Measurements from ENCODE around the gene HSD17B3. TPM values are rescaled to one million over a fixed set of nuclear protein-coding genes. Genes with fewer than 3 reads are reported as not detected.

HSD17B3 gene
- total RNA-seq, 1 experiment from 2014 or later = not detected

DNA sequence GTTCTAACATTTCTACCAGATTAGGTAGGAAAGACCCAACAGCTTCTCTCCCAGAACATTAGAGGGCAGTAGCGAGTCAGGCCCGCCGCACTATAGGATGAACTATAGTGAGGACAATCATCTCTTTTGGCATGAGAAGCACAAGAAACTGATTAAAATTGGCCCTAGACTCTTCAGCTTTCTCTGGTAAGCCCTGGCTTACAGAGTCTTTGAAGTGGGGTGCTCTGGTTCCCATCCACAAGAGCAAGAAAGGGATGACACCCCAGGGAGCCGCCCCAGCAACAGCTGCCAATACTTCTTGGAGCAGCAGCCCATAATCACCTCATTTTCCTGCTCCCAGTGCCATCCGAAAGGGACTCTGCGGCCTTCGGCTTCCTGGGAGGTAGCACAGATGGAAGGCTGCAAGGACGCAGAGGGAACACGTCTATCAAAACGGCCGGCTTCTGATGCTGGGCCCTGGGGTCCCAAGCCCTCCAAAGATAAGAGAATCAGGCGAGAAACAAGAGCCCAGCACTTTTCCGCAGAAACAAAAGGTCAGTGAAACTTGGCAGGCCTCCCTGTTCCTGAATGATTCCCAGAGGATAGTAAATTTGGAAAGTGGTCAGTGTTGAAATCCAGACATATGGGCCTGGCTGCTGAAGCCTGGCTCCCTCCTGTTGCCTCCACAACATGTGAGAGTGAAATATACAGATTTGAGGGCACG lies 69.3 kb downstream of the HSD17B3 start:
- peak; percentile 51 to 54 for DNase-seq

GRCh38 chr9:96232164-96232538 lies 69.8 kb downstream of the HSD17B3 start:
- no TSS peak for BruUV-seq (replicated peaks)
- Histone ChIP-seq H3K36me3 (ENCODE audit: low read depth) (no peaks in the 10 kb centered on the region), H3K4me3 (no peak overlapping the region), H3K79me2 (ENCODE audit: low read depth) (no peaks in the 10 kb centered on the region), H3K27me3 (ENCODE audit: insufficient read depth, low read depth) (0 out of 2 replicates have a peak, but pooled peaks cover 4% of the 10 kb centered on the region), H3F3A (ENCODE audit: insufficient read depth, low read depth) (no peaks in the 10 kb centered on the region), H3K9me3 (ENCODE audit: insufficient read depth, low read depth) (no peaks in the 10 kb centered on the region), H3K9me2 (ENCODE audit: insufficient read depth) (no peaks in the 10 kb centered on the region), H3K4me1 (replicated peaks; ENCODE audit: insufficient read depth) (no peaks in the 10 kb centered on the region), H3K4me2 (no peak overlapping the region), H4K20me1 (ENCODE audit: insufficient read depth) (no peaks in the 10 kb centered on the region), H3K27ac (no peak overlapping the region), H2AFZ (no peak overlapping the region)
- CTCF ChIA-PET = interaction anchor here (0.6 to 1.2 kb wide), 3 partner anchors 28 to 88 kb away, joined by 4 to 20 read pairs (median 11); no protein-coding TSS in a partner anchor
- DNase-seq = no peak
- TF ChIP-seq CTCF (conservative IDR thresholded peaks at IDR 0.05) (no peak), EZH2 (IDR thresholded peaks at IDR 0.05; ENCODE audit: low read depth) (no peak)
- POLR2A ChIA-PET (ENCODE audit: unreplicated experiment) = no interaction called here
- intact Hi-C loops (cut with micrococcal nuclease; ENCODE audit: unreplicated experiment) = loop anchor here (1.0 to 5.0 kb wide), 2 partner anchors 85 to 435 kb away; no protein-coding TSS in a partner anchor

More for the DNA sequence above, 69.3 kb downstream of the HSD17B3 start:
- no peaks in the 10 kb centered on the region for H4K20me1 ChIP-seq (ENCODE audit: insufficient read depth)
- H3K36me3 ChIP-seq (ENCODE audit: low read depth) = no peaks in the 10 kb centered on the region
- H3K27ac ChIP-seq = no peak overlapping the region
- no peak overlapping the region for H2AFZ ChIP-seq
- no TSS peak for BruUV-seq (replicated peaks)
- H3K4me2 ChIP-seq = no peak overlapping the region
- intact Hi-C loops (cut with micrococcal nuclease; ENCODE audit: unreplicated experiment) = loop anchor here (1.0 to 5.0 kb wide), 2 partner anchors 85 to 435 kb away; no protein-coding TSS in a partner anchor
- no peak overlapping the region for H3K4me3 ChIP-seq
- no peaks in the 10 kb centered on the region for H3K9me3 ChIP-seq (ENCODE audit: insufficient read depth, low read depth)
- CTCF ChIA-PET = interaction anchor here (0.6 to 1.2 kb wide), 3 partner anchors 27 to 88 kb away, joined by 4 to 20 read pairs (median 11); no protein-coding TSS in a partner anchor
- TF ChIP-seq EZH2 (IDR thresholded peaks at IDR 0.05; ENCODE audit: low read depth) = no peak
- peak; percentile 89 for TF ChIP-seq CTCF (conservative IDR thresholded peaks at IDR 0.05)
- POLR2A ChIA-PET (ENCODE audit: unreplicated experiment) = no interaction called here
- no peaks in the 10 kb centered on the region for H3F3A ChIP-seq (ENCODE audit: insufficient read depth, low read depth)
- H3K9me2 ChIP-seq (ENCODE audit: insufficient read depth) = no peaks in the 10 kb centered on the region
- H3K4me1 ChIP-seq (replicated peaks; ENCODE audit: insufficient read depth) = no peaks in the 10 kb centered on the region
- no peaks in the 10 kb centered on the region for H3K79me2 ChIP-seq (ENCODE audit: low read depth)
- 0 out of 2 replicates have a peak, but pooled peaks cover 4% of the 10 kb centered on the region for H3K27me3 ChIP-seq (ENCODE audit: insufficient read depth, low read depth)

DNA sequence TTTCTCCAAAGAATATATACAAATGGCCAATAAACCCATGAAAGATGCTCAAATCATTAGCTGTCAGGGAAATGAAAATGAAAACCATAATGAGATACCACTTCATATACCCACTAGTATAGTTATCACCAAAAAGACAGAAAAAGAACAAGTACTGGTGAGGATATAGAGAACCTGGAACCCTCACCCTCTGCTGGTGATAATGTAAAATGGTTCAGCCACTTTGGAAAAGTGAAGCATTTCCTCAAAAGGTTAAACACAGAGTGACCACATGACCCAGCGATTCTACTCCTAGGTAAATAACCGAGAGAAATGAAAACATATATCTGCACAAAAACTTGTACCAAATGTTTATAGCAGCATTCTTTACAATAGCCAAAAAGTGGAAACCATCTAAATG lies 72.0 kb downstream of the HSD17B3 start:
- Histone ChIP-seq H3K4me1 (replicated peaks; ENCODE audit: insufficient read depth) (no peaks in the 10 kb centered on the region), H3K79me2 (ENCODE audit: low read depth) (no peaks in the 10 kb centered on the region), H3K4me3 (no peak overlapping the region), H3K27ac (no peak overlapping the region), H3K9me3 (ENCODE audit: insufficient read depth, low read depth) (no peaks in the 10 kb centered on the region), H3K9me2 (ENCODE audit: insufficient read depth) (no peaks in the 10 kb centered on the region), H3K36me3 (ENCODE audit: low read depth) (no peaks in the 10 kb centered on the region), H3K4me2 (no peak overlapping the region), H3F3A (ENCODE audit: insufficient read depth, low read depth) (no peaks in the 10 kb centered on the region), H4K20me1 (ENCODE audit: insufficient read depth) (no peaks in the 10 kb centered on the region), H2AFZ (no peak overlapping the region), H3K27me3 (ENCODE audit: insufficient read depth, low read depth) (0 out of 2 replicates have a peak, but pooled peaks cover 4% of the 10 kb centered on the region)
- no peak; the same call in 1 of the 2 replicates for TF ChIP-seq CTCF (conservative IDR thresholded peaks at IDR 0.05)
- TF ChIP-seq EZH2 (IDR thresholded peaks at IDR 0.05; ENCODE audit: low read depth) = no peak
- DNase-seq = no peak
- intact Hi-C loops (cut with micrococcal nuclease; ENCODE audit: unreplicated experiment) = loop anchor here (5.0 kb wide), 1 partner anchor 437 kb away; no protein-coding TSS in a partner anchor
- ChIA-PET POLR2A (ENCODE audit: unreplicated experiment) (no interaction called here), CTCF (no interaction called here)
- BruUV-seq (replicated peaks) = no TSS peak

All from PC-9 (cell line).